Esophagus squamous epithelium (tissue), 4 donors: ENCODE results near the gene ABLIM2.
A peak's percentile ranks its signal among the peaks of the same experiment; 100 is the strongest.

Experiments used
- CTCF ChIP-seq, 6 experiments: fragments of 450-650 bp in 4 of 6; fragments of 200-600 bp in 2 of 6; sonication (generic) in 2 of 6; IDR thresholded peaks; one replicate each; pipeline ENCODE4 v1.5.1; 2016 to 2019; ENCODE audit warnings: antibody characterized with exemption in 6 of 6, mild to moderate bottlenecking in 4 of 6, moderate library complexity in 4 of 6
- POLR2A ChIP-seq, 4 donors: fragments of 450-650 bp; IDR thresholded peaks; one replicate each; pipeline ENCODE4 v1.6.1; 2017; ENCODE audit warnings: antibody characterized with exemption in 4 of 4, mild to moderate bottlenecking in 4 of 4, moderate library complexity in 3 of 4

GRCh38 chr4:8019396-8020365 lies 138.9 kb downstream of the ABLIM2 start:
- TF ChIP-seq CTCF (IDR thresholded peaks at IDR 0.05) (no peak), POLR2A (IDR thresholded peaks at IDR 0.05) (peak in 2 of 4 donors; percentile 8 to 17)
